K562 (cell line): ENCODE data around the gene ZNF292.
A peak's percentile ranks its signal among the peaks of the same experiment; 100 is the strongest.

ENCODE experiments used
- CHD2 ChIP-seq: IDR thresholded peaks from 2 replicates; pipeline ENCODE4 v1.6.1; 2011; ENCODE audit warnings: low read depth, low read length
- CREB1 ChIP-seq, 2 experiments: sonication (generic) in 1 of 2; formaldehyde crosslinking in 1 of 2; IDR thresholded peaks; 2 replicates each; pipeline versions ENCODE4 v1.6.1 to v1.8.0; 2012 to 2022; ENCODE audit warnings: inconsistent platforms in 1 of 2, mild to moderate bottlenecking in 1 of 2, missing genetic modification reagents in 1 of 2, moderate library complexity in 1 of 2
- CTCF ChIP-seq, 3 experiments: IDR thresholded peaks in 2 of 3; conservative IDR thresholded peaks in 1 of 3; 2 replicates each; pipeline ENCODE4 v1.5.1; 2011 to 2012; ENCODE audit warnings: low read length in 3 of 3, mild to moderate bottlenecking in 3 of 3, control low read depth in 2 of 3, improper control_type of control experiment in 1 of 3, inconsistent platforms in 1 of 3, low read depth in 1 of 3, mixed read lengths in 1 of 3, moderate library complexity in 1 of 3; ENCODE audit not compliant: insufficient read depth in 2 of 3
- HMGXB4 ChIP-seq: sonication (generic); formaldehyde crosslinking; IDR thresholded peaks from 2 replicates; pipeline ENCODE4 v1.8.1; 2023; ENCODE audit warnings: mild to moderate bottlenecking, missing genetic modification reagents
- HSF4 ChIP-seq: fragments of 250-450 bp; sonication (Bioruptor Pico); IDR thresholded peaks from 2 replicates; pipeline ENCODE4 v2.1.2; 2022; ENCODE audit warnings: mild to moderate bottlenecking, moderate library complexity, borderline replicate concordance
- NR3C1 ChIP-seq: sonication (generic); formaldehyde crosslinking; IDR thresholded peaks from 2 replicates; pipeline ENCODE4 v1.8.1; 2022; ENCODE audit warnings: missing genetic modification reagents
- TBP ChIP-seq: optimal IDR thresholded peaks from 2 replicates; pipeline ENCODE3; 2011; ENCODE audit warnings: low read depth, low read length, improper control_type of control experiment
- TEAD4 ChIP-seq, 2 experiments: sonication (generic) in 1 of 2; formaldehyde crosslinking in 1 of 2; IDR thresholded peaks; 2 replicates each; pipeline versions ENCODE4 v1.6.1 to v1.8.0; 2012 to 2022; ENCODE audit warnings: borderline replicate concordance in 1 of 2, inconsistent platforms in 1 of 2, low read length in 1 of 2, mild to moderate bottlenecking in 1 of 2, missing genetic modification reagents in 1 of 2
- ZNF668 ChIP-seq: fragments of 250-450 bp; sonication (Bioruptor Pico); IDR thresholded peaks from 2 replicates; pipeline ENCODE4 v1.8.0; 2022; ENCODE audit warnings: mild to moderate bottlenecking, inconsistent platforms
- TF ChIP-seq, protein P1 (sequence below): sonication (generic); formaldehyde crosslinking; IDR thresholded peaks from 2 replicates; pipeline ENCODE4 v1.8.0; 2022; ENCODE audit warnings: missing genetic modification reagents, mild to moderate bottlenecking, borderline replicate concordance
- TF ChIP-seq, protein P2 (sequence below), 2 experiments: fragments of 450-650 bp in 1 of 2; sonication (generic) in 1 of 2; formaldehyde crosslinking in 1 of 2; IDR thresholded peaks in 1 of 2; conservative IDR thresholded peaks in 1 of 2; 2 replicates each; pipeline versions ENCODE4 v1.6.1 to v1.8.1; 2016 to 2023; ENCODE audit warnings: mild to moderate bottlenecking in 2 of 2, moderate library complexity in 2 of 2, inconsistent platforms in 1 of 2, missing genetic modification reagents in 1 of 2

GRCh38 chr6:87139236-87139635, 16.1 kb upstream of the ZNF292 start:
- TF ChIP-seq HMGXB4 = no peak
- no peak for TF ChIP-seq CHD2
- TF ChIP-seq, protein P1, sequence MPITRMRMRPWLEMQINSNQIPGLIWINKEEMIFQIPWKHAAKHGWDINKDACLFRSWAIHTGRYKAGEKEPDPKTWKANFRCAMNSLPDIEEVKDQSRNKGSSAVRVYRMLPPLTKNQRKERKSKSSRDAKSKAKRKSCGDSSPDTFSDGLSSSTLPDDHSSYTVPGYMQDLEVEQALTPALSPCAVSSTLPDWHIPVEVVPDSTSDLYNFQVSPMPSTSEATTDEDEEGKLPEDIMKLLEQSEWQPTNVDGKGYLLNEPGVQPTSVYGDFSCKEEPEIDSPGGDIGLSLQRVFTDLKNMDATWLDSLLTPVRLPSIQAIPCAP = no peak
- no peak for TF ChIP-seq NR3C1 (CRISPR knock-in tag)
- TF ChIP-seq CREB1 (IDR thresholded peaks at IDR 0.05) = no peak
- no peak for TF ChIP-seq CREB1 (CRISPR knock-in tag; IDR thresholded peaks at IDR 0.05)
- TF ChIP-seq HSF4 = no peak
- peak; percentile 38 to 67 (median 64); a peak in 5 of 6 replicates for TF ChIP-seq CTCF (IDR thresholded peaks at IDR 0.05 in 2 of 3, conservative IDR thresholded peaks at IDR 0.05 in 1 of 3; ENCODE audit: insufficient read depth in 2 of 3, low read depth in 1 of 3, low read length in 3 of 3)
- TF ChIP-seq, protein P2, sequence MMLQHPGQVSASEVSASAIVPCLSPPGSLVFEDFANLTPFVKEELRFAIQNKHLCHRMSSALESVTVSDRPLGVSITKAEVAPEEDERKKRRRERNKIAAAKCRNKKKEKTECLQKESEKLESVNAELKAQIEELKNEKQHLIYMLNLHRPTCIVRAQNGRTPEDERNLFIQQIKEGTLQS (IDR thresholded peaks at IDR 0.05) = no peak
- TF ChIP-seq, protein P2 (CRISPR knock-in tag; conservative IDR thresholded peaks at IDR 0.05) = no peak
- TF ChIP-seq ZNF668 (CRISPR knock-in tag) = no peak
- no peak for TF ChIP-seq TBP
- TF ChIP-seq TEAD4 (IDR thresholded peaks at IDR 0.05; ENCODE audit: low read length) = no peak
- TF ChIP-seq TEAD4 (CRISPR knock-in tag; IDR thresholded peaks at IDR 0.05; ENCODE audit: borderline replicate concordance) = no peak
